Erythroblast (primary cell): ENCODE measurements around the gene AKAP8.
A peak's percentile ranks its signal among the peaks of the same experiment; 100 is the strongest.
"Not testable (repeated sequence)": the region's sequence is repeated elsewhere in the genome, so short reads cannot be mapped to it uniquely, and the experiment has no call there.

Source experiments
- DNase-seq, 2 experiments: peaks; one replicate each; lab custom pipeline; 2025; lab: John Stamatoyannopoulos, UW
- GATA1 ChIP-seq: IDR thresholded peaks from 2 replicates; pipeline ENCODE4 v1.6.1; 2011; ENCODE audit warnings: low read depth, mild to moderate bottlenecking, control low read depth, low read length, moderate library complexity
- POLR2A ChIP-seq: IDR thresholded peaks from 2 replicates; pipeline ENCODE4 v1.6.1; 2011; ENCODE audit warnings: mild to moderate bottlenecking, low read length

AKAP8 gene

GRCh38 chr19:15357906-15358305, 21.7 kb downstream of the AKAP8 start:
- TF ChIP-seq POLR2A (no peak), GATA1 (no peak)
- DNase-seq: no peak

DNA sequence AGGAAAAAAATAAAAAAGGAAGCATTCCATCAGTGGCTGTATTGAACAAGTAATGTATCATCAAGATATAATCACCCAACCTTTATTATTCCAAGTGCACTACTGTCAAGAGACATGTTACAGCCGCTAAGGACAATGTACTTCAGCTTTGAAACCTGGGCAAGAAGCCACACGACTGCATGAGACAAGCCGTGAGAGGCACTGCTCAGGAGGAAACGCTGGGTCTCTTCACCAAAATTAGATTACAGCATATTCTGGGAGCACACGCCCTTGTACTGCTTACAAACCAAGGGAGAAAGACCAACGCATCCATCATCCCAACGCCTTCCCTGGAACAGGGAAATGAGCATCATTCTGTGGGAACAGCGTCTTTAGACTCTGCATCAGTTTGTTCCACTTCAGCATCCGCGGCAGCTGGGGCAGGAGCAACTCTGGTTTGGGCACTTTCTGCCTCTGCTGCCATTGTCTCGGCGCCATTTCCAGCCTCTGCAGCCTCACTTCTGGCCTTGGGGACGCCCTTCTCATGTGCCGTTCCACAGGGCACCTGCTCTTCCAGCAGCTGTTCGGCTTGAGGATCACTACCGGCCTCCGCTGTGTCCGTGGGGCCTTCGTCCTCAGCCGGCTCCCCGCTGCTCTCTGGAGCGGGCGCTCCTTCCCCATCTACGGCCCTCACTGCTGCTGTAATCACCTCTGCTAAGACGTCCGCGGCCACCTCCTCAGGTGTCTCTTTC, 24.9 kb downstream of the AKAP8 start:
- DNase-seq: no peak
- TF ChIP-seq POLR2A: peak; percentile 24
- TF ChIP-seq GATA1: no peak

DNA sequence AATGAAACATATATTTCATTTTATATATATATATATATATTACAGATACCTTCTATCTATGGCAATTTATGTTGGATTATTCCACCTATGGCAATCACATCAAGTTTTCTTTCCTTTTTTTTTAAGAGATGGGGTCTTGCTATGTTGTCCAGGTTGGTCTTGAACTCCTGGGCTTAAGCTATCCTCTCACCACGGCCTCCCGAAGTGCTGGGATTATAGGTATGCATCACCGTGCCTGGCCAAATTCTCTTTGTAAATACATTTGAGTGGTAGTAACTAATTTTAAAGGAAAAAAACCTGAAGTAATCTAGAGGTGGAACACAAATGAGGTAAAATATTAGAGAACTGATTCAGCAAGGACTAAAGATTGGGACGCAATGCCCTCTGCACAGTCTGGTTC, 25.7 kb downstream of the AKAP8 start:
- TF ChIP-seq GATA1: no peak
- no peak for TF ChIP-seq POLR2A
- no peak for DNase-seq

- DNase-seq: not testable (repeated sequence)
These were observed 27.1 kb downstream of the AKAP8 start for GRCh38 chr19:15352535-15352934.

- DNase-seq: not testable (repeated sequence)
These were observed 38.3 kb downstream of the AKAP8 start for GRCh38 chr19:15341328-15341727.

- DNase-seq: no peak
- no peak for TF ChIP-seq GATA1
- TF ChIP-seq POLR2A: no peak
These were observed 39.5 kb downstream of the AKAP8 start for GRCh38 chr19:15340086-15340485.

GRCh38 chr19:15337202-15337601, 42.4 kb downstream of the AKAP8 start:
- TF ChIP-seq POLR2A (no peak), GATA1 (no peak)
- DNase-seq: no peak

GRCh38 chr19:15335992-15336391, 43.6 kb downstream of the AKAP8 start:
- not testable (repeated sequence) for DNase-seq

DNA sequence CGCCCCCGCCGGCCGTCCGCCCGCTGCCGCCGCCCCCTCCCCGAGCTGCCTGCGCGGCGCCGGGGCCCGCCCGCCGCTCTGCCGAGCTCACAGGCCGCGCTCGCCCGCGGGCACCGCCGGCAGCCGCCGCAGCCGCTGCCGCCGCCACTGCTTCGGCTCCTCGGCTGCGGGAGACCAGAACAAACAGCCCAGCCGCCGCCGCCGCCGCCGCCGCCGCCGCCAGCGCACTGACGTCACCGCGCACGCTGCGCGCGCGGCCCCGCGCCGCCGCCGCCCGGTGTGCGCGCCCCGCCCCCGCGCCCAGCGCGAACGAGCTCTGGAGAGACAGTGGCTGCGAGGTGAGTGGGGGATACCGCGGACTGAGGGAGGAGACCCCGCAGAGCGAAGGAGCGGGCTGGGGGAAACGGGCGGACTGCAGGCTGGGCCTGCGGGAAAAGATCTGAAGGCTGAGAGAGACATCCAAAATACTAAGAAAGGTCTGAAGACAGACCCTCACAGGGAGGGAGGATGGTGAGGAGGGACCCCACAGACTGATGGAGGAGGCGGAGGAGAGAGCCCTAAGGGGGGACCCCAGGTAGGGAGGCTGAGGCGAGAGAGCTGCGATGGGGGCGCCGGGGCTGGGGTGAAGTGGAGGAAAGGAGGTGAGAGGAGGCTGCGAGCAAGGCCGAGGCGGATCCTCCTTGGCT, 47.1 kb downstream of the AKAP8 start, which contains the start of gene BRD4:
Gene BRD4, minus strand, starts transcription at position 229 of the 686 bp plus-strand sequence. CDS start 59,440 bp downstream, outside the sequence.
- TF ChIP-seq POLR2A (peak; percentile 13), GATA1 (no peak)
- DNase-seq: peak; percentile 81 to 91

DNA sequence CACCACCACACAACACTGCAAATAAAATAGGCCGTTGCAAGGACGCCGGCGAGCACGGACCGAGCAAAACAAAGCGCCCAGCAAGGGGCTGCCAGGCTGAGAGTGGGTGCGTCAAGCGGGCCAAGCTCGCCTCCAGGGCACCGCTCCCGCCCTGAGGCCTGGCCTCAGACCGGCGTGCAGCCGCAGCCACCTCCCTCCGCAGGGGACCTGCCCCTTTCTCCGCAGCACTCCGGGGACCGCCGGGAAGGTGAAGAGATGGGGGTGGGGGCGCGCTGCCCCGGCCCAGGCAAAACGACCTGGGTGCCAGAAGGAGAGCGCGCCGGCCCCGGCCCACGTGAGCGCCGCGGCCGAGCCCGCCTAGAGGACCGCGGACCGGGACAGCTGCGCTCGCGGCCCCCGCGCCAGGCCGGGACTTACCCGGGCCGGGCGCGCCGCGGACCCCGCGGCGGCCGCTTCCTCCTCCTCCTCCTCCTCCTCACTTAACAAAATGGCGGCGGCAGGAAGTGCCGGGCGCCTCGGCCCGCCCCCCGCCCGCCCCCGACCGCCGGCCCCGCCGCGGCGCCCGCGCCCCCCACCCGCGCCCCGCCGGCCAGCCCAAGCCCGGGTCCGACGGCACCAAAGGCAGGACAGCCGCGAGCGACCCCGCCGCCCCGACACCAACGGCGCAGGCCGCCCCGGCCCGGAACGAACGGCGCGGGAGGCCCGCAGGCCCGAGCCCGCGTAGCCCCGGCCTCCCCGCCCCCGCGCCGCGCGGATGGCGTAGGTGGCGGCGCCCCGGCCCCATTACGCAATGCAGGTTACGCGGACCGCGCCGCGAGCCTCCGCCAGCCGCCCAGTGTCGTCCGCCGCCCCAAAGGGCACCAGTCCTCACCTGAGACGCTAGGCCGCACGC, 47.9 kb downstream of the AKAP8 start:
- peak; percentile 76 to 86 for DNase-seq
- no peak for TF ChIP-seq POLR2A
- TF ChIP-seq GATA1: no peak

DNA sequence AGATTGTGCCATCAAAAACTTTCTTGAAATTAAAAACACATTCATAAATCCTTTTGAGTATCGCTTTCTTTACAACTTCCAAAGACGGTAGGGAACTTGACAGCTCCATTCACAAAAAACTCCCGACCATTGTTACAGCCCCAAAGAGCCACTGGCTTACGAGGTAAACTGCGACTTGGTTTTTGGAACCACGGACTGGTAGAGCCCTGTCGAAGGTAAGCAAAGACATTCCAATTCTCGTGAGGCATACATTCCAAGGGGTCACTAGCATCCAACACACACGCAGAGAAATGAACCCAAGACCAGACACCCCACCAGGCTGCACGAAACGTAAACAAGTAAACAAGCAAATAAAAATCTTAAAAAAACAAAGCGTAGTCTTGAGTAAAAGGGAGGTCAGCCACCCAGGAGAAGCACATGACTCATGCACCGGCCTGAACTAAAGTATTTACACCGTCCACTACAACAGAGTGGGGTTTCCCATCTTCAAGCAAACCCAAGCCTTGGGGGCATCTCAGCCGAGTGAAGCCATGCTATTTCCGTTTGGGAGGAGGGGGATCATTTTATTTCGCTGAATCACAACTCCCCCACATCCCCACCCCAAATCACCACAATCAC, 48.7 kb downstream of the AKAP8 start:
- TF ChIP-seq POLR2A (no peak), GATA1 (no peak)
- DNase-seq: peak; percentile 63 to 68

- TF ChIP-seq POLR2A (no peak), GATA1 (no peak)
- no peak for DNase-seq
These were observed 51.3 kb downstream of the AKAP8 start for GRCh38 chr19:15328312-15328711.

DNA sequence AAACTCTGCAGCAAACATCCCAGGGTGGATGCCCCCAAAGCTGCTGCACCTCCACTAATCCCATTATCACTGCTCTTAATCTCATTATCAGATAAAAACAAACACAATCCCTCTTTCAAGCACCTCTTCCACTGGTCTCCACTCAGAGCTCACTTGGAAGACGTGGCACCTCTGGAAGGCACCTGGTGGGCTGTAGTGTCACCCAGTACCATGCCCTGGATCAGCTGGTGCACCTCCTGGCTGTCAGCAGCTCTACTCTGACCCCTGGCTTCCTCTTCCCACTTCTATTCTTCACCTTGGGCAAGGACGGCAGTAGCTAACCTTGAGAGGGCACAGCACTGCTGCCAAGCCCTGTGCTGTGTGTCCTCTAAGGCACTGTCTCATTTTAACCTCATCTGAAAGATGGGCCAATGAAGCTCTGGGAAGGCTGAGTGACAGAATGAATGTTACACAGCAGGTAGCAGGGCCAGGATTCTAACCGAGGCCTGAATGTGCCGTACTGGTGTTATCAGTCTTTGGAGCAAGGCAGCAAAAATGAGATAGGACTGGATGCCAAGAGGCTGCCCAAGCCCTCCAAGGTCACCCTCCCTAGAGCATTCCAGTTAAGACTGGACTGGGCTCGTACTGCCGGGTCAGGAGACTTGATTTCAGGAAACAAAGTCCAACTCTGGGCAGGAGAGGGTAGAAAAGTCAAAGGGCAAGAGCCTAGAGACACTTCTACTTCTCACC, 54.6 kb downstream of the AKAP8 start:
- DNase-seq: peak; percentile 72 to 73
- no peak for TF ChIP-seq POLR2A
- TF ChIP-seq GATA1: no peak
